HG03460 (cell line): ENCODE data around the gene NAE1.
"Not testable (repeated sequence)": the region's sequence is repeated elsewhere in the genome, so short reads cannot be mapped to it uniquely, and the experiment has no call there.

Source experiments
- ATAC-seq: cut with Tn5 transposase; IDR thresholded peaks from one replicate; pipeline ENCODE4 v1.9.1; 2021; ENCODE audit not compliant: unreplicated experiment

The NAE1 gene

GRCh38 chr16:66830422-66831404 is at the start of gene NAE1:
Gene NAE1, minus strand, starts transcription at chr16:66830976. Its CDS starts 77 bp downstream, at chr16:66830899.
- peak; percentile 82 for ATAC-seq

GRCh38 chr16:66878067-66878466 is 47.3 kb upstream of the NAE1 start:
- ATAC-seq = peak; percentile 22

- ATAC-seq = no peak
These were observed 43.5 kb upstream of the NAE1 start for GRCh38 chr16:66874079-66874775.

- no peak for ATAC-seq
These were observed 42.9 kb upstream of the NAE1 start for GRCh38 chr16:66873685-66874055.

DNA sequence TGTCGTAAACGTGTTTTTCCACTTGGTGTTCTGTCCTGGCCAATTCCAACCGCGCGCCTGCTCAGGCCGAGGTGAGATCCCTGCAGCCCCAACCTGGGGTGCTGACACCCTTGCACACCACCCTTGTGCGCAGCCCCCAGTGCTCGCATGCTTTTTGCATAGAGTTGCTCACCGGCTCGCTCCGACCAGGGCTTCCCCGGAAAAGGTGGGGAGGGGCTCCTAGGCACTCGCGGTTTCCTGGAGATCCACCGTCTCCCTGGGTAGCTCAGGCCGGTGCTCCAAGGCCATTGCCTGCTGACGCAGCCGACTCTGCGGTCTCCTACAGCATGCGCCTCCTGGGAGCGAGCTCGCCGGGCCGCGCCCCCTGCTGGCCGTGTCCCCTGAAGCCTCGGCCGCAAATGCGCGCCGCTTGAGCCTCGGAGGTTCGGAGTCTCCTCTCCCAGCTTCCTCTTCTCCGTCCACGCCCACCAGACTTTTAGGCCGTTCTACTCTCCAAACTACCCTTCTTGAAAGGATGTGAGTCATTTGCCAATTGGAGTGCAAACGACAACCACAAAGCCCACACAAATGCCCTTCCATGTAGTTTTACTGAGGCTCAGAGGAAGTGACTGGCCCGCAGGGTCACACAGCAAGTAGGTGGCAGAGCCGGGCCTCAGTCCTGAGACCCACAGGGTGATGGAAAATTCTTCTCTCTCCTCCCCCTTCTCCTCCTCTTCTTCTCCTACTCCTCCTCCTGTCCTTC is 42.3 kb upstream of the NAE1 start:
- peak; percentile 78 for ATAC-seq

- ATAC-seq = no peak
These were observed 41.8 kb upstream of the NAE1 start for GRCh38 chr16:66872559-66872942.

- ATAC-seq = no peak
These were observed 41.1 kb upstream of the NAE1 start for GRCh38 chr16:66871840-66872239.

GRCh38 chr16:66871363-66871762 is 40.6 kb upstream of the NAE1 start:
- ATAC-seq = not testable (repeated sequence)

DNA sequence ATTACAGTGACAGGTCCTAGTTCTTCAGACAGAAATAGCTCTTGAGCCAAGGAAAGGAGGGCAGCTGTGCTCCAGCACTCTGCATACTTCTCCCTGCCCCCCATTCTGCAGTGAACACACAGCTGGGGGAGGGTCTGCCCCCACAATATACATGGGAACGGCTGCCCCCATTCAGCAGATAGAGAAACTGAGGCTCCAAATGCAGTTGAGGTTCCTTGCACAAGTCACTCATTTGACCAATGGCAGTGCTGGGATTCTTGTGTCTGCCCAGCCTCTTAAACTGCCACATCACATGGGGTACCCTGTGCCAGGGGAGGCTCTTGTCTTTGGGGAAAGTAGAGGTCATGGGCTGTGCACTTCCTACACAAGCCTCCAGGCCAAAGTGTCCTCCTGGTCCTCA is 38.6 kb upstream of the NAE1 start:
- ATAC-seq = no peak

DNA sequence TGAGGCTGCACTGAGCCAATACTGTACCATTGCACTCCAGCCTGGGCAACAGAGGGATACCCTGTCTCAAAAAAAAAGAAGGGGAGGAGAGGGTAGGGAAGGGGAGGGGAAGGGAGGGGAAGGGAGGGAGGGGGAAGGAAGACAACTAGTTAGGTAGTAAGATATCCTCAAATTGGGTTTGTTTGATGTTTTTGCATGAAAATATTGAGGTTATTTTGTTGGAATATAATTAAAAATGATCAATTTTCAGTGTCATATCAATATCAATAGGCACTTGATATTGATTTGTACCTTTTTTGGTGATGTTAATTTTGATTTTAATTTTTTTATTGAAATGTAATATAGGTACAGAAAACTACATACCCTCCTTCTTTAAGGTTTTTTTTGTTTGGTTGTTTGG is 32.9 kb upstream of the NAE1 start:
- no peak for ATAC-seq

GRCh38 chr16:66862023-66862520 is 31.3 kb upstream of the NAE1 start:
- ATAC-seq = no peak

DNA sequence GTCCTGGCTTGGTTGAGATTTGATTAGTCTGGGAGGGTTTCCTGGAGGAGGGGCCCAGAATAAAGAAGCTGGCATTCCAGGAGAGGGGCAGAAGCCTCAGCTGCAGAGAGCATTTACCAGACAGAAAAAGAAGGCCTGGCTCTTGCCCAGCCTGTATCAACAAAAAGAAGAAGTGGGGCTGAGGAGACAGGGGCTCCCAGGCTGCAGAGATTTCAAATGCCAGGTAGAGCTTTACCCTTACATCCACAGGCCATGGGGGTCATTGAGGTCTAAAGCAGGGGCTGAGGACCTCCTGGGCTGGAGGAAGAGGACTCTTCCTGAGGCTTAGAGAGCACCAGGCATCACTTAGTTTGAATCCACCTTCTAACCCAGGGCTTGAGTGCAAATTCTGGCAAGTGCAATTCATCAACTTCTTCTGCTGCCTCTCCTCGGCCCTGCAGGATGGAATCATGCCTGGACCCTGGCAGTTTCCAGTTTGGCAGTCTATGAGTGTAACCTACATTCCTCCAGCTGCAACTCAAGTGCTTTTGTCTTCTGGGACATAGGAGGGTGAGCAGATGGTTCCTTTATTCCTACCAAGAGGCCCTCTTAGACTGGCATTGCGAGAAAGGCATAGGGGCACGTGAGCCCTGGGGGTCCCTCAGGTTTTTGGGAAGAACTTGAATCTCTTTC is 28.8 kb upstream of the NAE1 start:
- ATAC-seq = no peak

GRCh38 chr16:66858740-66859396 is 28.1 kb upstream of the NAE1 start:
- no peak for ATAC-seq

DNA sequence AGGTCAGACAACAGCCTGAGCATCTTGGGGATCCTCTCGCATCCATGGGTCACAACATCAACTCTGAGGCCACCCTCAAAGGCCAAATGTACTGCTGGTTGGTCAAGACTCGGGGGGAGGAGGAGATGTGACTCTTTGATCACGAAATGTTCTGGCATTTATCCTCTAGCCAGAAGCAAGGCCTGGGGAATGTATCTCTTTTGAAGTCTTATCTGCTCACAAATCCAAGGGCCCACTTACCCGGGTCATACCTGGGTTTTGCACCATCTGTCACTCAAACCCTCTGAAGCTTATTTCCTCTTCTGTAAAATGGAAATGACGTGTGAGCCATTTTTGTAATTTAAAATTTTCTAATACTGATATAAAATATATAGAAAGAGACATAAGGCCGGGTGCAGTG is 26.7 kb upstream of the NAE1 start:
- no peak for ATAC-seq

GRCh38 chr16:66856801-66857200 is 26.0 kb upstream of the NAE1 start:
- no peak for ATAC-seq

- no peak for ATAC-seq
These were observed 25.5 kb upstream of the NAE1 start for GRCh38 chr16:66856184-66856730.

DNA sequence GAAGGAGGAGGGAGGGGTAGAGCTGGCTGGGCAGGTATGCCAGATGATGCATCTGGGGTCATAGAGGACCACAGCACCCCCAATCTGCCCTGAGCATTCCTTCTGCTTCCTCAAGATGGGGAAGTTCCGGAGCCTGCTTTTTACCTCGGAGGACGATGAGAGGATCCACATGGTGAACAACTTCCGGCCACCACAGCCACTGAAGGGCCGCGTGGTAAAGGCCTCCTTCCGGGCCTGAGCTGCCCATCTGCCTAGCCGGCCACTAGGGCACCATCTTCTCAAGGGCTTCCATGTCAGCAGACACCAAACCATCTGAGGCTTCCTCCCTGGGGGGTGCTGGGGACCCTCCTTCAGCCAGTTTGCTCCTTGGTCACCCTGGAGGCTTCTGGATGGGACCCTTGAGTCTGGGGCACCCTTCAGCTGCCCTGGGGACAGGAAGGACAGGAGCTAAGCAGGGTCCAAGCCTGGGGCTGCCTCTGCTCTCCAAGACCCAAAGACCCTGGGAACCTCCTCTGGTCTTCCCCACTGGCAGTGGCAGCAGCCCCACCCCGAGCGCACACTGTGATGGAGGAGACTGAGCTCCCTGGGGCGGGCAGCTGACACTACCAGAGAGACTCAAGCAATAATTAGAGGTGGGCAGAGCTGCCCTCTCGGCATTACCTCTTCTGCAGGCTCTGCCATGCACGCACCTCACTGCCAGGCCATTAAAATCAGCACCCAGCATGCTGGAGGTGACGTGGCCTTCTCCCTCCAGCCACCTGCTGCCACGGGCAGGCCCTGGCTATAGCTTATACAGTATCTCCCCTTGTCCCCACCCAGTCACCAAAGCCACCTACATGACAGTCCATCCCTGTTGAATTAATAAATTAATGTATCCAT is 22.7 kb upstream of the NAE1 start:
- no peak for ATAC-seq

GRCh38 chr16:66851166-66851964 is 20.6 kb upstream of the NAE1 start:
- no peak for ATAC-seq
